HG03457 (cell line): Measurements from ENCODE around the gene TRIM39.
"Not testable (repeated sequence)": the region's sequence is repeated elsewhere in the genome, so short reads cannot be mapped to it uniquely, and the experiment has no call there.

Experiments used
- ATAC-seq: cut with Tn5 transposase; IDR thresholded peaks from one replicate; pipeline ENCODE4 v1.9.1; 2021; ENCODE audit warnings: moderate number of reproducible peaks; ENCODE audit not compliant: unreplicated experiment

TRIM39 gene

DNA sequence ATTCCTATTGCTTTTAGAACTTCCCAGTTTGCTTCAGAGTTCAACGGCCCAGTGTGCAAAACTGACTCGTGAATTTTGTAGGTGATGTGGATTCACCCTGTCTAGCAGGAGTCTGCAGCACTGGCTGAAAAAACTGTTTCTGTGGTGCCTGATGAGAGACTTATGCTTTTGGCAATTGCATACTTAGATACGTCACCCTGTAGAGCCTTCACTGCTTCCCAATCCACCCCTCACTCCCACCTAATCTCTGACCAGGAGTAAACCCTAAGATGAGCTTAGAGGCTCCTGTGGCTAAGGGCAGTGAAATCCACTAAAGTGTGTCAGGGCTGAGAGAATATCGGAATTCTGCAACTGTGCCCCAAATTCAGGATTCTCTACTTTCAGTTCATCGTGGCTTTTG, 32.5 kb downstream of the TRIM39 start:
- no peak for ATAC-seq

DNA sequence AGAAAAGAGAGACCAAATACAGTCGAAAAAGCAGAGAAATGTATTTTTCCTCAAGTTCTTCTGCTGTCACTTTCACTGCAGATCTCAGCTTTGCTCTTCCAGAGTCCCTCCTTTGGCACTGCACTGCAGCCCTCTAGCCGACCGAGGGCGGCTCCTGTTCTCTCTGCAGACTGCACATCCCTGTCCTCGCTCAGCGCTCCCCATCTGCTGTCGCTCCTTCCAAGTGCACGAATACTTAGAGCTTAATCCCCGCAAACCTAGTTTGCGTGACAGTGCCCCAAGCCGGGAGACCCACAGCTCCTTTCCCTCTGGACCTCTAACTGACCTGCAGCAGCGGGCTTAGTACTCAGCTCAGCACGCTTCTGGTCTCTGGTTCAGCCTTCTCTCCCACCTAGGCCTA, 33.4 kb downstream of the TRIM39 start:
- no peak for ATAC-seq

DNA sequence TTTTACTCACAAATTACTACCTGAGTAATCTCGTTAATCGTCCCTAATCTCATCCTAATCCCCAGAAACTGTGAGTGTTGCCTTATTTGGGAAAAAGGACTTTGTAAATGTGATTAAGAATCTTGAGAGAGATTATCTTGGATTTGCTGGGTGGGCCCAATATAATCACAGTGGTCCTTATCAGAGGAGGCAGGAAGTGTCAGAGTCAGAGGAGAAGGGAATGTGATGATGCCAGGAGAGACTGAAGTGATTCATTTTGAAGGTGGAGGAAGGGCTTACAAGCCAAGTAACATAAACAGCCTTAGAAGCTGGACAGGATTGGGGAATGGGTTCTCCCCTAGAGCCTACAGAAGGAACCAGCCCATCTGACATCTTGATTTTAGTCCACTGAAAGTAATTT, 34.9 kb downstream of the TRIM39 start:
- no peak for ATAC-seq

DNA sequence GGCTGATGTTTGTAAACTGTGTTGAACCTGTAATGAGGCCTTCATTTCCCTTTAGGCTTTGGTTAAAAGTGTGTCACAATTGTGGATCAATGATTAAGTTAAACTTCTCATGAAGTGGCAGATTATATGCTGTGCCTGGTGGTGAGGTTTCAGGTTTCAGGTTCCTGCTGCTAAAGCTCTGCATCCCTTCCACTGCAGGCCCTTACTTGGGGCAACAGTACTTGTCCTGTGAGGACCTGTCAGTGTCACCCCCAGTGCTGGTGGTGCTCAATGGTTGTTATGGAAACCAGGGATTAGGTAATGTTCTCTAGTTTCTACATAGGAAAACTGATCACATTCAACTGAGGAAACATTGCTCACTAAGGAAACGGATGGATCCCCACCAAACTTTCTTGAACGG, 36.7 kb downstream of the TRIM39 start:
- ATAC-seq = no peak

DNA sequence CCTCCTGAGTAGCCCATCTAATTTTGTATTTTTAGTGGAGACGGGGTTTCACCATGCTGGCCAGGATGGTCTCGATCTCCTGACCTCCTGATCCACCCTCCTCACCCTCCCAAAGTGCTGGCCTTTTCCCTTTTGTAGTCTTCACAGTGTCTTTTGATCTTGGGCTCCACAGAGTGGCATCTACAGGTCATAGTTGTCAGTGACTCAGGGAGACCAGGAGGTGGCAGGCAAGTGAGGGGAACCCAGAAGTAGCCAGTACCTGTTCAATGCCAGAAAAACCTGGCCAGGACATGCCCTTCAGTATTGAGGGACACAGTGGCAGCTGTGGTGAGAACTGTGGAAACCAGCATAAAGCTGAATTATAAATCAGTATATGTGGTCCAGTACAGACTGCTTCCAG, 37.9 kb downstream of the TRIM39 start:
- ATAC-seq = no peak

DNA sequence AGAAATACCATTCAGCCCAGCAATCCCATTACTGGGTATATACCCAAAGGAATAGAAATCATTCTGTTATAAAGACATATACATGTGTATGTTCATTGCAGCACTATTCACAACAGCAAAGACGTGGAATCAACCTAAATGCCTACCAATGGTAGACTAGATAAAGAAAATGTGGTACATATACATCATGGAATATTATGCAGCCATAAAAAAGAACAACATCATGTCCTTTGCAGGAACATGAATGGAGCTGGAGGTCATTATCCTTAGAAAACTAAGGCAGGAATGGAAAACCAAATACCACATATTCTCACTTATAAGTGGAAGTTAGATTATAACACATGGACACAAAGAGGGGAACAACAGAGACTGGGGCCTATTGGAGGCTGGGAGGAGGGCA, 42.6 kb downstream of the TRIM39 start:
- not testable (repeated sequence) for ATAC-seq

DNA sequence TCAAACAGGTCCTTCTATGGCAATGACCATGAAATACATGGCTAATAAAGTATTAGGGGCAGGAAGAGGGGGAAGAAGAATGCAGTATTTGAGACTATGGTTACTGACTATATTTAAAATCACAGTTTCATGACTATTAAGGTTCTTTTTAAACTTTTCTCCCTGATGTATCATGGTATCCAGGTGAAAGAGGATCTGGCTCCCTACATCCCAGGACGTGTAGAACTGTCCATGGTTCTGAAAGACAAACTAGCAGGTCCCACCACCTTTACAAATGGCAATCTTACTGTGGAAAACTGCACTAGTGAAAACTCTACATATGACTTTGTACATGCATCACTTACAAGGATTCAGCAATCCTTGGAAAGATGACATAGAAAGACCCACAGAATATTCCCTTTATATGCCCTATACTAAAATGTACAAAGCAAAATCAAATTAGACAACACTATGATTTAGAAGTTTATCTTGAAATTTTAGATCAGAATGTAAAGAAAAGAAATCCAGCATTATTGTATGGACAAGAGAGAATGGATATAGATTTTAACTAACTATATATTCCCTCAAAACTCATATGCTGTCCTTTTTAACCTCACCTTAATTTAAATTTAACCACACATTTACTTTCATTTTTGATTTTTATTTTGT, 51.7 kb downstream of the TRIM39 start:
- no peak for ATAC-seq

DNA sequence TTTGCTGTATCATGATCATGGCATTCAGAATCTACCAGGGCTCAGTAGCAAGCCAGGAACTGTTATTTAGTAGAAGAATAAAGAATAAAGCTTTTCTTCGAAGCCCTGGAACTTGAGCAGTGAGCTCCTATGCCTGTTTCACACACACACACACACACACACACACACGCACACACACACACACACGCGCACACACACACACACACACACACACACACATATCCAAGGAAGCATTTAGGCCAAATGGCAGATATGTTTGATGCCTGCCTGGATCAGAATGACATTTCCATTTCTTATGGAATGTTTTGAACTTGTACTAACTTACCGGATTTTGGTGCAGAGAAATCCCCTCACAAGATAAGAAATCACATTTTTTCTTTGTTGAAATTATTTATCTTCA, 53.7 kb downstream of the TRIM39 start:
- no peak for ATAC-seq

DNA sequence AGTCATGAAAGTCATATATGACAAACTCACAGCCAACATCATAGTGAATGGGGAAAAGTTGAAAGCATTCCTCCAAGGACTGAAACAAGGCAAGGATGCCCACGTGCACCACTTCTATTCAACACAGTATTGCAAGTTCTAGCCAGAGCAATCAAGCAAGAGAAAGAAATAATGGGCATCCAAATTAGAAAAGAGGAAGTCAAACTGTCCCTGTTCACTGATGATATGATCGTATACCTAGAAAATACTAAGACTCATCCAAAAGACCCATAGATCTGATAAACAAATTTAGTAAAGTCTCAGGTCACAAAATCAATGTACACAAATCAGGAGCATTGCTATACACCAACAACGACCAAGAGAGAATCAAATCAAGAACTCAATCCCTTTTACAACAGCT, 59.4 kb downstream of the TRIM39 start:
- no peak for ATAC-seq

DNA sequence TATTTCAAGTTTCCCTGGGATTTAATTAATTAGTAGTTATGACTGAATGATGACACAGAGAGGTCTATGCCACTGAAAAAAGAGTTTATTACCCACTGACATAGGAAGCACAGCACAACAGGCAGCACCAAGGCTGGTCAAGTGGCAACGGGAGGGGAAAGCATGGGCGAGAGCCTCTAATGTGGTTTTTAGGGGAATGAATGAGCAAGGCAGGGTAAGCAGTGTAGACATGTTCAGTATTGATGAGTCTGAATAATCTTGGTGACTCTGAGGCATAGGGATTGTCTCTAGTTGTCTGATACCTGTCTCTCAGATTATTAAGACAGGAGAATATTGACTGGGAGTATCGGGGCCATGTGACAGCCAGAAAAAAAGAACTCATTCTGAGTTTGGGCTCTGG, 64.5 kb downstream of the TRIM39 start:
- ATAC-seq = no peak
